Activated effector memory CD4-positive, alpha-beta T cell treated with Interleukin-2 at 50 U/mL for 16 hours (primary cell): ENCODE measurements around the gene STRN3.
"Not testable (repeated sequence)": the region's sequence is repeated elsewhere in the genome, so short reads cannot be mapped to it uniquely, and the experiment has no call there.

ENCODE experiments used
- DNase-seq: peaks from one replicate; pipeline ENCODE4 v3.0.0-alpha.2; 2020

STRN3 gene

GRCh38 chr14:30906752-30907658 lies 119.2 kb downstream of the STRN3 start:
- no peak for DNase-seq

- no peak for DNase-seq
These were observed 122.7 kb downstream of the STRN3 start for GRCh38 chr14:30903285-30904124.

- not testable (repeated sequence) for DNase-seq
These were observed 129.1 kb downstream of the STRN3 start for GRCh38 chr14:30897121-30897520.

- no peak for DNase-seq
These were observed 129.7 kb downstream of the STRN3 start for GRCh38 chr14:30896435-30896834.

- no peak for DNase-seq
These were observed 131.2 kb downstream of the STRN3 start for GRCh38 chr14:30894923-30895515.

- no peak for DNase-seq
These were observed 132.4 kb downstream of the STRN3 start for GRCh38 chr14:30893819-30894218.

- no peak for DNase-seq
These were observed 137.0 kb downstream of the STRN3 start for GRCh38 chr14:30889244-30889594.

GRCh38 chr14:30888480-30889243 lies 137.5 kb downstream of the STRN3 start:
- no peak for DNase-seq

GRCh38 chr14:30885840-30886740 lies 140.1 kb downstream of the STRN3 start:
- DNase-seq, result no peak

GRCh38 chr14:30884901-30885300 lies 141.3 kb downstream of the STRN3 start:
- no peak for DNase-seq

- DNase-seq, result no peak
These were observed 142.5 kb downstream of the STRN3 start for GRCh38 chr14:30883508-30884294.

- no peak for DNase-seq
These were observed 143.7 kb downstream of the STRN3 start for GRCh38 chr14:30882431-30882830.

- no peak for DNase-seq
These were observed 149.5 kb downstream of the STRN3 start for GRCh38 chr14:30876692-30877091.

GRCh38 chr14:30875788-30876053 lies 150.5 kb downstream of the STRN3 start:
- no peak for DNase-seq

- no peak for DNase-seq
These were observed 151.0 kb downstream of the STRN3 start for GRCh38 chr14:30874999-30875787.

GRCh38 chr14:30874120-30874998 lies 151.8 kb downstream of the STRN3 start, which contains the start of gene COCH:
COCH (plus strand) TSS chr14:30874559; CDS start chr14:30874939, 380 bp downstream.
- no peak for DNase-seq

GRCh38 chr14:30873308-30874119 lies 152.7 kb downstream of the STRN3 start:
- DNase-seq, result no peak

GRCh38 chr14:30872602-30873001 lies 153.6 kb downstream of the STRN3 start:
- DNase-seq, result no peak
